D341Med (cell line): ENCODE measurements around the gene NQO2.

Experiments used
- DNase-seq: peaks from one replicate; pipeline ENCODE4 v3.0.0; 2012; ENCODE audit warnings: low spot score

The NQO2 gene, protein sequence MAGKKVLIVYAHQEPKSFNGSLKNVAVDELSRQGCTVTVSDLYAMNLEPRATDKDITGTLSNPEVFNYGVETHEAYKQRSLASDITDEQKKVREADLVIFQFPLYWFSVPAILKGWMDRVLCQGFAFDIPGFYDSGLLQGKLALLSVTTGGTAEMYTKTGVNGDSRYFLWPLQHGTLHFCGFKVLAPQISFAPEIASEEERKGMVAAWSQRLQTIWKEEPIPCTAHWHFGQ

DNA sequence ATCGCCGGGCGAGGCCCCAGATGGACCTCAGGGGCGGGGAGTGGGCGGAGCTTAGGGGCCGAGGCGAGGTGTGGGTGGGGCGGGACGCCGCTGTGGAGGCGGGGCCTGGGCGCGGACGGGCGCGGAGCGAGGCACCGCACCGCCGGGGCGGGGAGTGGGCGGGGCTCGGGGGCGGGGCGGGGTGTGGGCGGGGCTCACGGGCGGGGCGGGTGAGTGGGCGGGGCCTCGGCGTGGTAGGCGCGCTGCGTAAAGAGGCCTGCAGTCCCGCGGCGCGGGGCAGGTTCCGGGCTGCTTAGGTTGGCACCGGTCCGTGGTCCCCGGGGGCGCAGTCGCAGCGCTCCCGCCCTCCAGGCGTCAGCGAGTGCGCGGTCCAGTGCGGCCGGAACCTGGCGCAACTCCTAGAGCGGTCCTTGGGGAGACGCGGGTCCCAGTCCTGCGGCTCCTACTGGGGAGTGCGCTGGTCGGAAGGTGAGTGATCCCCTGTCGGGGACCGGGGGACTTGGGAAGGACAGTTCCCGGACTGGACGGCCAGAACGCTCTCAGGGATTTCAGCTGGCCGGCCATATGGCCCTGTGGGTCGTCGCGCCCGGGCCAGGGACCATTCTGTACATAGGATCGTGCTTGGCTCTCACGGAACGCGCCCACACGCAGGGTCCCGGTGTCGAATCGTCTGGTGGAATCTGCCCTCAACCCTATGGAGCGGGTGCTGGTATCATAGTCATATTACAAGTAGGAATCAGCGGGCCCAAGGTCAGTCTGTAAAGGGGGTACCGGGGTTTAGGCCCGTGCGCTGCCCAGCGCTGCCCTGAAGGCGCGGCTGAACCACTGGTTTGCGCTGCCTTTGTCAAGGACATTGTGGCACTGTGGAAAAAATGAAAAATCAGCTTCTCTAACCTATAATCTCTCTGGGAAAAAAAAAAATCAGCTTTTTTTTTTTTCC, at the start of gene NQO2:
Gene NQO2, plus strand, starts transcription at position 277 of the 940 bp plus-strand sequence. CDS start 6,659 bp downstream, outside the sequence.
- peak; percentile 100 for DNase-seq

- no peak for DNase-seq
Observed at GRCh38 chr6:2950713-2951112, 49.0 kb upstream of the NQO2 start.

GRCh38 chr6:2951728-2952127, 48.0 kb upstream of the NQO2 start:
- DNase-seq, result no peak

GRCh38 chr6:2952557-2953095, 47.1 kb upstream of the NQO2 start:
- peak; percentile 92 for DNase-seq

GRCh38 chr6:2953098-2953497, 46.6 kb upstream of the NQO2 start:
- no peak for DNase-seq

DNA sequence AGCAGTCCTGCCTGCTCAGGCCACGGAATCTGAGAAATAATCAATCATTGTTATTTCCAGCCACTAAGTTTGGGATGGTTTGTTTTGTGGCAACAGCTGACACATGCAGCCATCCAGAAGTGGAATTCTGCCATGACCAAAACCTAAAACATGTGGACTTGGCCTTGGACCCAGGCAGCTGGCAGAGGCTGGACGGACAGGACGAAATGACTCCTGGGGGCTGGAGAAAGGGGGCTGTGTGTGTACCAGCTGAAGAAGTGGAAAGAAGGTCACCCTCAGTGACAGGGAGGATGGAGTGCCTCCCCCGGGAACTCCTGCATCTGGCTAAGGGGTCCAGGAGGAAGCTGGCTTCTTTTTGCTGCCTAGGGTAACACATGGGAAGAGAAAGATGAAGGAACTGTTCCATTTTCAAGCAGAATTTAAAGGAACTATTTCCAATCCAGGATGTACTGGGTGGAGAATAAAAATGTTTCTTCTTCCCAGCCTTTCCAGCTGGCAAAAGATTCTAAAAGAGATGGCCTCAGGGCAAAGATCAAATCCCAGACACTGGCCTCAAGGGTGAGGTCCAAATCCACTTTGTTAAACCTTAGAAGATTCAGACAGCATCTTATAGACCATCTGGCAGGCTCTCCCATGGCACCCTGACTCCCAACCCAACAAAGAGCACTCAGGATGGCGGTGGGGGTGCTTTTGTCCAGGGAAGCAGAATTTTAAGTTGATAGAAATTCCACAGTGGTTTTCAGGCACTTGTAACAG, 42.6 kb upstream of the NQO2 start:
- DNase-seq, result no peak

- DNase-seq, result no peak
Observed at GRCh38 chr6:2957696-2958330, 41.9 kb upstream of the NQO2 start.

GRCh38 chr6:2958331-2958711, 41.4 kb upstream of the NQO2 start:
- DNase-seq, result no peak

GRCh38 chr6:2958776-2959175, 40.9 kb upstream of the NQO2 start:
- DNase-seq, result no peak

GRCh38 chr6:2959909-2960719, 39.6 kb upstream of the NQO2 start:
- no peak for DNase-seq

DNA sequence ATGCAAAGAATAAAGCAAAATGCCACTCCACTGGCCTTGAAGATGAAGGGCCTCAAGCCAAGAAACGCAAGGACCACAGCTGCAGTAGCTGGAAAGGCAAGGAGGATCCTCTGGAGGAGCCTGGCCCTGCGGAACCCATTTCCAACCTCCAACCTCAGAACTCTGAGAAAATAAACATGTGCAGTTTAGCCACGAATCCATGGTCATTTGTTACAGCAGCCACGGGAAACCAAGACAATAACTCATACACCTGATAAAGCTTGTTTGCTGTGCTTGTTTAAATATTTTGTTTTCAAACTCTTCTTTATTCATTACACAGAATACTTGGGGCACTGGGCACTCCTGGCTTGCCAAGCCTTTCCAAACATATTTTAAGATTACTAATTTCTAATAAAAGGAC, 38.8 kb upstream of the NQO2 start:
- DNase-seq, result no peak

GRCh38 chr6:2961506-2961905, 38.2 kb upstream of the NQO2 start:
- DNase-seq, result no peak

DNA sequence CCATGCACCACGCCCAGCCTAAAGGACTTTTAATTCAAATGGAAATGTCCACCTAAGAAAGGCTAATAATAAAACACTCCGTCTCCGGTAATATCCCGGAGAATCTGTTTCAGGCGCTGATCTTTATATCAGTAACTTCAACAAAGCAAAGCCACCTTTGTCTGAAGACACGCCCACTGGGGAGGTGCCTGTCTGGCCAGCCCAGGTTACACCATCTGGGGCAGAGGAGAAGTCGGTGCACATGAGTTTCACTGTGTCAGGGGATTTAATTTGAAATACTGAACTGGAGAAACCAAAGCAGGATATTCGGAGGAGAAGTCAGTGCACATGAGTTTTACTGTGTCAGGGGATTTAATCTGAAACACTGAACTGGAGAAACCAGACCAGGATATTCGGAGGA, 37.7 kb upstream of the NQO2 start:
- no peak for DNase-seq

- DNase-seq, result no peak
Observed at GRCh38 chr6:2962636-2963035, 37.1 kb upstream of the NQO2 start.

GRCh38 chr6:2963756-2964155, 35.9 kb upstream of the NQO2 start:
- no peak for DNase-seq

- DNase-seq, result no peak
Observed at GRCh38 chr6:2964793-2965505, 34.7 kb upstream of the NQO2 start.

DNA sequence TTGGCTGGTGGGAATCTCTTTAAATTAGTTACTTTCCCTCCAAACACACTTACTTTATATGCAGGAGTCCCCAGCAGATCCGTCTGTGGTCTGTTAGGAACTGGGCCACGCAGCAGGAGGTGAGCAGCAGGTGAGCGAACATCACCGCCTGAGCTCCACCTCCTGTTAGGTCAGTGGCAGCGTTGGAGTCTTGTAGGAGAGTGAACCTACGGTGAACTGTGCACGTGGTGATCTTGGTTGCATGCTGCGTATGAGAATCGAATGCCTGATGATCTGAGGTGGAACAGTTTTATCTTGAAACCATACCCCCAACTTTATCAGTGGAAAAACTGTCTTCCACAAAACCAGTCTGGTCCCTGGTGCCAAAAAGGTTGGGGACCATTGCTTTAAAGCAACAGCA, 33.3 kb upstream of the NQO2 start:
- no peak for DNase-seq

GRCh38 chr6:2967936-2968335, 31.8 kb upstream of the NQO2 start:
- DNase-seq, result no peak

GRCh38 chr6:2968600-2969135, 31.0 kb upstream of the NQO2 start:
- no peak for DNase-seq

DNA sequence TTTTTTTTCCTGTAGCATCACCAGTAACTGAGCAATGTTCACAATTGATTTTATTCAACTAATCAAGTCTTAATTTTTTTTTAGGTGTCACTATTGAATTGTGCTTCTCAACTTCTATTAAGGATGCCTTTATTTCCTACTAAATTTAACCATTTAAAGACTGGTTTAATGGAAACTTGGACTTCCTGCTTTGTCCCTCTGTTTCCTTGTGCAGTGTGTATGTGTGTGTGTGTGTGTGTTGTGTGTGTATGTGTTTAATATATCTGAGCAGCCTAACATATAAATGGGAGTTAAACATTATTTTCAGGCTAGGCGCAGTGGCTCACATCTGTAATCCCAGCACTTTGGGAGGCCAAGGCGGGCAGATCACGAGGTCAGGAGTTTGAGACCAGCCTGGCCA, 30.1 kb upstream of the NQO2 start:
- DNase-seq, result no peak
